K562 (cell line): ENCODE results near the gene MSH2.

Source experiments
- CTCF ChIP-seq, 3 experiments: IDR thresholded peaks in 2 of 3; conservative IDR thresholded peaks in 1 of 3; 2 replicates each; pipeline ENCODE4 v1.5.1; 2011 to 2012; ENCODE audit warnings: low read length in 3 of 3, mild to moderate bottlenecking in 3 of 3, control low read depth in 2 of 3, improper control_type of control experiment in 1 of 3, inconsistent platforms in 1 of 3, low read depth in 1 of 3, mixed read lengths in 1 of 3, moderate library complexity in 1 of 3; ENCODE audit not compliant: insufficient read depth in 2 of 3
- POLR2AphosphoS5 ChIP-seq: IDR thresholded peaks from 2 replicates; pipeline ENCODE4 v1.6.1; 2011; ENCODE audit warnings: mild to moderate bottlenecking, low read depth, low read length, moderate library complexity; ENCODE audit not compliant: control insufficient read depth, insufficient read depth
- ZNF511 ChIP-seq: sonication (generic); formaldehyde crosslinking; IDR thresholded peaks from 2 replicates; pipeline ENCODE4 v1.8.0; 2022; ENCODE audit warnings: mild to moderate bottlenecking, missing genetic modification reagents
- ZNF699 ChIP-seq: fragments of 250-450 bp; sonication (Bioruptor Pico); IDR thresholded peaks from 2 replicates; pipeline ENCODE4 v1.8.0; 2021; ENCODE audit warnings: mild to moderate bottlenecking, moderate library complexity; ENCODE audit not compliant: insufficient replicate concordance

DNA sequence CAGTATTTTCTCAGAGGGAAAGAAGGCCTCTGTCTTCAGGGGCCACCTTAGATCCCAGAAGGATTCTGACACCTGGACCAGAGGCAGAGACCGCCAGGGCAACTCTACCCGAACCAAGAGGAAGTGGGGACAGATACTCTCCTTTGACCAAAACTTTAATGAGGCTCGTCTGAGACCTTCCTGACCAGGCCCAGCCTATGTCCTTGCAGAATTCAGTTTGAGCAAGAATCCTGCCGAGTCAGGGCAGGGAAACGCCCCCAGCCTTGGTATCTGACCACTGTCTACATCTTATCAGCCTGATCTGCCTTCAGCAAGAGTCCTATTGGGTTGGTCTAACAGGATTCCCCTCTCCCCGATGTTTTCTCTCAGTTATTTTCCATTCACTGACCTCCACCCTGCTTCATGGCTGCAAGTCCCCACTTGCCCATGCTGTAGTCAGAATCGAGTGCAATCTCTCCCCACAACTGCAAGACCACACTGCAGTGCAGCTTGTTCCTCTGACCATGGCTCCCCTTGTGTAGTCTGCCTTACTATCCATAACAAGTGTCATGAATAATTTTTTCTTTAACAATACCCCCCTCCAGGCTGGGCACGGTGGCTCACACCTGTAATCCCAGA, 95.0 kb downstream of the MSH2 start:
- TF ChIP-seq ZNF699 (CRISPR knock-in tag) (no peak), CTCF (IDR thresholded peaks at IDR 0.05 in 2 of 3, conservative IDR thresholded peaks at IDR 0.05 in 1 of 3; ENCODE audit: insufficient read depth in 2 of 3, low read depth in 1 of 3, low read length in 3 of 3) (no peak), POLR2AphosphoS5 (no peak), ZNF511 (no peak)
